Brain pericyte (primary cell): Measurements from ENCODE around the gene TSPAN11.
"Not testable (repeated sequence)": the region's sequence is repeated elsewhere in the genome, so short reads cannot be mapped to it uniquely, and the experiment has no call there.

Source experiments
- DNase-seq: peaks from one replicate; pipeline ENCODE4 v3.0.0-alpha.2; 2012; ENCODE audit warnings: low read depth, low spot score

Gene TSPAN11

GRCh38 chr12:30926243-30927221 lies at the start of gene TSPAN11:
TSS of gene TSPAN11 (plus strand) at chr12:30926748. CDS start at chr12:30953992, 27,244 bp downstream.
- no peak for DNase-seq

GRCh38 chr12:30877105-30877875 lies 49.3 kb upstream of the TSPAN11 start:
- DNase-seq, result no peak

- no peak for DNase-seq
Observed at GRCh38 chr12:30878024-30878423, 48.5 kb upstream of the TSPAN11 start.

GRCh38 chr12:30880061-30880460 lies 46.5 kb upstream of the TSPAN11 start:
- DNase-seq, result no peak

GRCh38 chr12:30880813-30881212 lies 45.7 kb upstream of the TSPAN11 start:
- no peak for DNase-seq

- no peak for DNase-seq
Observed at GRCh38 chr12:30882706-30883105, 43.8 kb upstream of the TSPAN11 start.

GRCh38 chr12:30884799-30885198 lies 41.7 kb upstream of the TSPAN11 start:
- no peak for DNase-seq

- DNase-seq, result no peak
Observed at GRCh38 chr12:30885321-30885720, 41.2 kb upstream of the TSPAN11 start.

- no peak for DNase-seq
Observed at GRCh38 chr12:30887226-30887625, 39.3 kb upstream of the TSPAN11 start.

- no peak for DNase-seq
Observed at GRCh38 chr12:30888241-30888640, 38.3 kb upstream of the TSPAN11 start.

GRCh38 chr12:30894531-30894930 lies 32.0 kb upstream of the TSPAN11 start:
- not testable (repeated sequence) for DNase-seq

GRCh38 chr12:30896461-30896860 lies 30.1 kb upstream of the TSPAN11 start:
- no peak for DNase-seq

- no peak for DNase-seq
Observed at GRCh38 chr12:30898846-30899245, 27.7 kb upstream of the TSPAN11 start.

GRCh38 chr12:30900351-30900750 lies 26.2 kb upstream of the TSPAN11 start:
- DNase-seq, result no peak

- no peak for DNase-seq
Observed at GRCh38 chr12:30902001-30902400, 24.5 kb upstream of the TSPAN11 start.

GRCh38 chr12:30902596-30902995 lies 24.0 kb upstream of the TSPAN11 start:
- no peak for DNase-seq

- DNase-seq, result no peak
Observed at GRCh38 chr12:30905463-30906009, 21.0 kb upstream of the TSPAN11 start.

- DNase-seq, result no peak
Observed at GRCh38 chr12:30908076-30908721, 18.3 kb upstream of the TSPAN11 start.

- DNase-seq, result peak; percentile 96
Observed at GRCh38 chr12:30908722-30909348, 17.7 kb upstream of the TSPAN11 start.

- DNase-seq, result no peak
Observed at GRCh38 chr12:30909349-30910037, 17.1 kb upstream of the TSPAN11 start.

- no peak for DNase-seq
Observed at GRCh38 chr12:30910038-30910350, 16.6 kb upstream of the TSPAN11 start.
